CD14-positive monocyte (primary cell): ENCODE data around the gene SCD5. TPM values are rescaled to one million over a fixed set of nuclear protein-coding genes. Genes with fewer than 3 reads are reported as not detected.

Experiments used
- DNase-seq, 3 donors: peaks; one replicate each; pipeline ENCODE4 v3.0.0-alpha.2; 2011 to 2022
- H2AFZ ChIP-seq: 2 replicates; pipeline ENCODE4 v1.6.0; 2012; ENCODE audit warnings: mild to moderate bottlenecking, low read depth, low read length, inconsistent platforms; ENCODE audit not compliant: insufficient read depth, poor library complexity, severe bottlenecking
- H3K27ac ChIP-seq, 2 donors: 1 replicate in 1 of 2; 2 replicates in 1 of 2; pipeline ENCODE4 v1.5.1; 2012 to 2013; ENCODE audit warnings: low read length in 2 of 2, control low read depth in 1 of 2, inconsistent platforms in 1 of 2, low read depth in 1 of 2, mild to moderate bottlenecking in 1 of 2
- H3K27me3 ChIP-seq, 2 donors: one replicate each; pipeline versions ENCODE4 v1.6.0 to v1.6.1; 2011 to 2013; ENCODE audit warnings: low read length in 2 of 2; ENCODE audit not compliant: control insufficient read depth in 2 of 2, insufficient read depth in 2 of 2
- H3K36me3 ChIP-seq, 2 donors: replicated peaks in 1 of 2; 1 replicate in 1 of 2; 2 replicates in 1 of 2; pipeline versions ENCODE4 v1.5.1 to v1.6.1; 2012 to 2013; ENCODE audit warnings: low read length in 2 of 2, control low read depth in 1 of 2, inconsistent platforms in 1 of 2, mild to moderate bottlenecking in 1 of 2; ENCODE audit not compliant: insufficient read depth in 2 of 2, control insufficient read depth in 1 of 2
- H3K4me1 ChIP-seq, 2 donors: 1 replicate in 1 of 2; 2 replicates in 1 of 2; pipeline versions ENCODE4 v1.5.1 to v1.6.1; 2012 to 2013; ENCODE audit warnings: low read length in 2 of 2, control low read depth in 1 of 2, inconsistent platforms in 1 of 2, mild to moderate bottlenecking in 1 of 2, moderate library complexity in 1 of 2; ENCODE audit not compliant: insufficient read depth in 2 of 2, control insufficient read depth in 1 of 2
- H3K4me2 ChIP-seq: replicated peaks from 2 replicates; pipeline ENCODE3; 2012; ENCODE audit warnings: low read length, moderate library complexity, mild to moderate bottlenecking; ENCODE audit not compliant: poor library complexity, severe bottlenecking; ENCODE audit errors: extremely low read depth
- H3K4me3 ChIP-seq, 3 experiments: fragments of 200-600 bp in 1 of 3; sonication (generic) in 1 of 3; replicated peaks in 1 of 3; 1 replicate in 2 of 3; 2 replicates in 1 of 3; pipeline ENCODE4 v1.5.1; 2011 to 2013; ENCODE audit warnings: low read length in 3 of 3, mild to moderate bottlenecking in 3 of 3, control low read depth in 2 of 3, low read depth in 2 of 3, inconsistent platforms in 1 of 3, moderate library complexity in 1 of 3
- H3K79me2 ChIP-seq: 2 replicates; pipeline ENCODE4 v1.6.0; 2012; ENCODE audit warnings: mild to moderate bottlenecking, control low read depth, inconsistent platforms, low read length, moderate library complexity; ENCODE audit not compliant: insufficient read depth
- H3K9ac ChIP-seq: 2 replicates; pipeline ENCODE4 v1.6.0; 2017; ENCODE audit warnings: low read length, mild to moderate bottlenecking; ENCODE audit not compliant: insufficient read depth, poor library complexity, severe bottlenecking
- H3K9me3 ChIP-seq, 2 donors: replicated peaks in 1 of 2; 1 replicate in 1 of 2; 2 replicates in 1 of 2; pipeline versions ENCODE4 v1.5.1 to v1.6.1; 2012 to 2013; ENCODE audit warnings: low read length in 2 of 2, control low read depth in 1 of 2; ENCODE audit not compliant: control insufficient read depth in 1 of 2, insufficient read depth in 1 of 2
- H4K20me1 ChIP-seq: 2 replicates; pipeline ENCODE4 v1.6.0; 2012; ENCODE audit warnings: mild to moderate bottlenecking, low read length, control low read depth, moderate library complexity; ENCODE audit not compliant: insufficient read depth
- H3K27ac Mint-ChIP-seq, 7 donors: one replicate each; pipeline ENCODE4 v1.8.0; 2020; ENCODE audit warnings: mild to moderate bottlenecking in 7 of 7, mixed read lengths in 7 of 7, moderate library complexity in 6 of 7, inconsistent platforms in 2 of 7
- H3K27me3 Mint-ChIP-seq, 3 donors: one replicate each; pipeline ENCODE4 v1.8.0; 2021 to 2022; ENCODE audit warnings: low read depth in 3 of 3, mild to moderate bottlenecking in 3 of 3, mixed read lengths in 3 of 3, moderate library complexity in 3 of 3, inconsistent platforms in 1 of 3
- H3K36me3 Mint-ChIP-seq, 2 donors: one replicate each; pipeline ENCODE4 v1.8.0; 2020; ENCODE audit warnings: mixed read lengths in 2 of 2, inconsistent platforms in 1 of 2, mild to moderate bottlenecking in 1 of 2
- H3K4me1 Mint-ChIP-seq: one replicate; pipeline ENCODE4 v1.8.0; 2020; ENCODE audit warnings: mild to moderate bottlenecking, mixed read lengths
- H3K4me3 Mint-ChIP-seq, 2 donors: one replicate each; pipeline ENCODE4 v1.8.0; 2020; ENCODE audit warnings: mild to moderate bottlenecking in 2 of 2, mixed read lengths in 2 of 2, moderate library complexity in 1 of 2
- H3K9me3 Mint-ChIP-seq, 7 donors: one replicate each; pipeline ENCODE4 v1.8.0; 2020 to 2022; ENCODE audit warnings: mixed read lengths in 7 of 7, mild to moderate bottlenecking in 6 of 7, moderate library complexity in 6 of 7, inconsistent platforms in 2 of 7
- CTCF ChIP-seq: fragments of 200-600 bp; IDR thresholded peaks from one replicate; pipeline ENCODE4 v1.8.0; 2022; ENCODE audit warnings: antibody characterized with exemption, mild to moderate bottlenecking
- WGBS: methylation state at CpG from one replicate; pipeline ENCODE4 v1.1.5; 2013; ENCODE audit warnings: missing lambda C conversion rate; ENCODE audit not compliant: insufficient coverage; 5-methylcytosine and 5-hydroxymethylcytosine counted together
- intact Hi-C, 2 donors: fragments of 100-400 bp; cut with micrococcal nuclease; formaldehyde crosslinking; loops; one replicate each; pipeline versions ENCODE4 v1.15.0 to v1.15.1; 2023
- polyA plus RNA-seq, 3 donors: library from polyadenylated mRNA; depleted of rRNA in 1 of 3; unstranded in 2 of 3; stranded (reverse) in 1 of 3; fragments of 300-500 nt in 2 of 3; fragments of >200 nt in 1 of 3; fragmentation: Illumina TruSeq in 2 of 3; gene quantifications; 1 replicate in 2 of 3; 2 replicates in 1 of 3; pipeline ENCODE4 v1.2.3, GENCODE V29; 2012 to 2021

The SCD5 gene
- polyA plus RNA-seq, 3 donors: 0.28 to 1.3 (median 0.61) TPM

GRCh38 chr4:82809619-82810018 is 11.0 kb upstream of the SCD5 start:
- Mint-ChIP-seq H3K9me3 (peaks cover 0 to 2% (median 0%) of the 10 kb centered on the region in 7 donors), H3K27me3 (peaks cover 0 to 6% (median 4%) of the 10 kb centered on the region in 3 donors), H3K27ac (no peak overlapping the region), H3K4me3 (no peak overlapping the region), H3K4me1 (peaks cover 8% of the 10 kb centered on the region), H3K36me3 (peaks cover 0 to 2% of the 10 kb centered on the region in 2 donors)
- Histone ChIP-seq H3K9me3 (no peaks in the 10 kb centered on the region), H3K4me2 (no peak overlapping the region), H3K4me3 (no peak overlapping the region), H2AFZ (no peak overlapping the region), H3K79me2 (no peaks in the 10 kb centered on the region), H3K4me1 (no peaks in the 10 kb centered on the region), H4K20me1 (no peaks in the 10 kb centered on the region), H3K27me3 (no peaks in the 10 kb centered on the region), H3K27ac (no peak overlapping the region), H3K9ac (no peak overlapping the region), H3K36me3 (no peaks in the 10 kb centered on the region)
- TF ChIP-seq CTCF: no peak
- no peak for DNase-seq
- intact Hi-C loops: no loop called here

GRCh38 chr4:82803746-82804145 is 5.2 kb upstream of the SCD5 start:
- 94% methylated on average over 4 of the region's 4 CpGs for WGBS

More at GRCh38 chr4:82803746-82804145, 5.2 kb upstream of the SCD5 start:
- Histone ChIP-seq H3K9me3 (no peaks in the 10 kb centered on the region), H3K4me2 (no peak overlapping the region), H2AFZ (no peak overlapping the region), H3K4me3 (no peak overlapping the region), H3K9ac (no peak overlapping the region), H4K20me1 (no peaks in the 10 kb centered on the region), H3K4me1 (peaks cover 14 to 29% of the 10 kb centered on the region in 2 donors), H3K79me2 (no peaks in the 10 kb centered on the region), H3K27ac (no peak overlapping the region), H3K36me3 (no peaks in the 10 kb centered on the region), H3K27me3 (peaks cover 15 to 17% of the 10 kb centered on the region in 2 donors)
- no peak overlapping the region for H3K4me3 Mint-ChIP-seq
- no peaks in the 10 kb centered on the region for H3K36me3 Mint-ChIP-seq
- intact Hi-C loops: no loop called here
- no peak for DNase-seq
- H3K27ac Mint-ChIP-seq: no peak overlapping the region
- H3K9me3 Mint-ChIP-seq: peaks cover 0 to 5% (median 1%) of the 10 kb centered on the region in 7 donors
- H3K4me1 Mint-ChIP-seq: peaks cover 9% of the 10 kb centered on the region
- H3K27me3 Mint-ChIP-seq: peaks cover 14 to 23% (median 19%) of the 10 kb centered on the region in 3 donors
- no peak for TF ChIP-seq CTCF
